ENCODE data around the gene NATD1. TPM values are rescaled to one million over a fixed set of nuclear protein-coding genes. Genes with fewer than 3 reads are reported as not detected.
"Not testable (repeated sequence)": the region's sequence is repeated elsewhere in the genome, so short reads cannot be mapped to it uniquely, and the experiment has no call there.

NATD1 gene
- total RNA-seq, 1 donor from 2014 or later = 4.1 TPM

- no peak for DNase-seq
Measured at GRCh38 chr17:21243516-21244303, 9.5 kb downstream of the NATD1 start.

- no peak for DNase-seq
Measured at GRCh38 chr17:21242780-21243515, 10.3 kb downstream of the NATD1 start.

- no peak for DNase-seq
Measured at GRCh38 chr17:21242026-21242697, 11.0 kb downstream of the NATD1 start.

GRCh38 chr17:21241564-21241963 lies 11.6 kb downstream of the NATD1 start:
- DNase-seq = no peak

GRCh38 chr17:21240369-21241055 lies 12.7 kb downstream of the NATD1 start:
- no peak for DNase-seq

- peak; percentile 53 for DNase-seq
Measured at GRCh38 chr17:21239680-21240368, 13.4 kb downstream of the NATD1 start.

- DNase-seq = no peak
Measured at GRCh38 chr17:21235921-21236320, 17.3 kb downstream of the NATD1 start.

GRCh38 chr17:21233581-21234347 lies 19.4 kb downstream of the NATD1 start:
- no peak for DNase-seq

- no peak for DNase-seq
Measured at GRCh38 chr17:21232033-21232749, 21.0 kb downstream of the NATD1 start.

GRCh38 chr17:21231533-21231932 lies 21.7 kb downstream of the NATD1 start:
- DNase-seq = no peak

- DNase-seq = no peak
Measured at GRCh38 chr17:21228845-21229244, 24.4 kb downstream of the NATD1 start.

GRCh38 chr17:21228111-21228510 lies 25.1 kb downstream of the NATD1 start:
- peak; percentile 23 for DNase-seq

GRCh38 chr17:21227277-21227676 lies 25.9 kb downstream of the NATD1 start:
- DNase-seq = not testable (repeated sequence)

- DNase-seq = no peak
Measured at GRCh38 chr17:21223086-21223485, 30.1 kb downstream of the NATD1 start.

GRCh38 chr17:21218831-21219380 lies 34.3 kb downstream of the NATD1 start:
- peak; percentile 49 for DNase-seq

- DNase-seq = peak; percentile 39
Measured at GRCh38 chr17:21218101-21218500, 35.1 kb downstream of the NATD1 start.

GRCh38 chr17:21217346-21217745 lies 35.9 kb downstream of the NATD1 start:
- no peak for DNase-seq

- DNase-seq = no peak
Measured at GRCh38 chr17:21215935-21216334, 37.3 kb downstream of the NATD1 start.

GRCh38 chr17:21214777-21215541 lies 38.3 kb downstream of the NATD1 start:
- no peak for DNase-seq

Measured in dermis blood vessel endothelial cell (primary cell).